ENCODE results near the gene TNFAIP1.

Gene TNFAIP1

DNA sequence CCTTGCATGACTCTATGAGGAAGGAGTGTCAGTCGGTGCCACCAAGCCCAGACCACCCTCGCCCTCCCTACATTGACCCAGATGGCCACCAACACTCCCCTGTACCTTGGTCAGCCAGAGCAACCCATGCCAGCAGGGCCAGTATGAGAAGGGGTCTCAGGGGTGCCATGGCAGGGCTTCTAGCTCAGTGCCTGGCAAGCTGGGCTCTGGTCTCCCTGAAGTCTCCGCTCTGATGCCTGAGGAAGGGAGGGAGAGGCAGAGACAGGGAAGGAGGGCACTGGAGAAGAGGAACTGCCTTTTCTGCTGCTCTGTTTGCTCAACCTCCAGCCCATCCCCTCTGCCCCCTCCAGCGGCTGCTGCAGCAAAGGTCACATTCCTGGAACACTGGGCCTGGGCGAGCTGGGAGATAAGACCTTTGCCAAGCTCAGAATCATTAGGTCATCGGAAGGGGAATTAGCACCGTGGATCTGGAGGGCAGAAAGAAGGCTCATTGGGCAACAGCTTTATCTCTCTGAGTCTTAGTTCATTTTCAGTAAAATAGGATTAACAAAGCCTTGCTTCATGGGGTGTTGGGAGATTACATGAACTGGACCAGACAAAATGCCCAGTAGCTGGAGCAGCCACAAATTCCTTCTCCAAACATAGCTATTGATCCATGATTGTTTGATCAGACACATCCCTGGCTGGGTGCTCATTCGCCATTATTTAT is 34.6 kb downstream of the TNFAIP1 start, which contains the start of gene VTN:
Gene VTN (minus strand): TSS at position 273 of the 709 bp plus-strand sequence. CDS start 104 bp downstream, at position 169.
- TF ChIP-seq, protein P1, sequence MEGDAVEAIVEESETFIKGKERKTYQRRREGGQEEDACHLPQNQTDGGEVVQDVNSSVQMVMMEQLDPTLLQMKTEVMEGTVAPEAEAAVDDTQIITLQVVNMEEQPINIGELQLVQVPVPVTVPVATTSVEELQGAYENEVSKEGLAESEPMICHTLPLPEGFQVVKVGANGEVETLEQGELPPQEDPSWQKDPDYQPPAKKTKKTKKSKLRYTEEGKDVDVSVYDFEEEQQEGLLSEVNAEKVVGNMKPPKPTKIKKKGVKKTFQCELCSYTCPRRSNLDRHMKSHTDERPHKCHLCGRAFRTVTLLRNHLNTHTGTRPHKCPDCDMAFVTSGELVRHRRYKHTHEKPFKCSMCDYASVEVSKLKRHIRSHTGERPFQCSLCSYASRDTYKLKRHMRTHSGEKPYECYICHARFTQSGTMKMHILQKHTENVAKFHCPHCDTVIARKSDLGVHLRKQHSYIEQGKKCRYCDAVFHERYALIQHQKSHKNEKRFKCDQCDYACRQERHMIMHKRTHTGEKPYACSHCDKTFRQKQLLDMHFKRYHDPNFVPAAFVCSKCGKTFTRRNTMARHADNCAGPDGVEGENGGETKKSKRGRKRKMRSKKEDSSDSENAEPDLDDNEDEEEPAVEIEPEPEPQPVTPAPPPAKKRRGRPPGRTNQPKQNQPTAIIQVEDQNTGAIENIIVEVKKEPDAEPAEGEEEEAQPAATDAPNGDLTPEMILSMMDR (conservative IDR thresholded peaks at IDR 0.05; ENCODE audit: low read length) = no peak
- TF ChIP-seq EZH2phosphoT487 (IDR thresholded peaks at IDR 0.05; ENCODE audit: borderline replicate concordance) = no peak
- Histone ChIP-seq H3K27me3 (ENCODE audit: insufficient read depth, low read length, poor library complexity, severe bottlenecking) (no peaks in the 10 kb centered on the region), H3K9me2 (replicated peaks; ENCODE audit: low read depth, low read length) (no peaks in the 10 kb centered on the region), H3K4me2 (ENCODE audit: low read depth, low read length, poor library complexity, severe bottlenecking) (peak within 1 kb of the TSS; percentile 29), H3K9ac (ENCODE audit: low read depth, low read length, poor library complexity, severe bottlenecking) (no peak within 1 kb of the TSS), H3K4me3 (ENCODE audit: low read length, poor library complexity, severe bottlenecking) (peak within 1 kb of the TSS; percentile 26), H3F3A (ENCODE audit: low read depth) (0 out of 2 replicates have a peak, but pooled peaks cover 2% of the 10 kb centered on the region), H3K79me2 (ENCODE audit: insufficient read depth, low read length) (no peaks in the 10 kb centered on the region), H3K36me3 (ENCODE audit: insufficient read depth, low read length) (no peaks in the 10 kb centered on the region), H3K9me3 (ENCODE audit: insufficient read depth, low read depth, low read length) (no peaks in the 10 kb centered on the region), H4K20me1 (ENCODE audit: insufficient read depth, low read length, poor library complexity, severe bottlenecking) (no peaks in the 10 kb centered on the region), H2AFZ (ENCODE audit: low read length) (no peak within 1 kb of the TSS; the same call in 1 of the 2 replicates), H3K4me1 (ENCODE audit: insufficient read depth, low read length, poor library complexity, severe bottlenecking) (no peaks in the 10 kb centered on the region)

DNA sequence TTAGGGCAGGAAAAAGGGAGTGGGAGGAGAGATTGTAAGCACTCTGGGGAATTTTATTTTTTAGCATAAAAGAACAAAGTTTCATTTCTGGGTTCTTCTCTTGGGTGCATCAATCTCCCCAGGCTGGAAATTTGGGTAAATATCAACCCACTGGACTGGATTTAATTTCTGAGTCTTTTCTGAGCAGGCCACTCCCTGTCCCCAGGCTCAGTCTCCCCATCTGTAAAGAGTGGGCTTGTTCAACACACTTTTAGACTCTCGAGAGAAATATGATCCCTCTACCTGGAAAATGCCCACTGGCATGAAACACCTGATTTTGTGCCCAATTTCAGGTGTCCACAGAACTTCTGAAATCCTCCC is 35.2 kb downstream of the TNFAIP1 start:
- Histone ChIP-seq H3F3A (ENCODE audit: low read depth) (0 out of 2 replicates have a peak, but pooled peaks cover 2% of the 10 kb centered on the region), H3K27me3 (ENCODE audit: insufficient read depth, low read length, poor library complexity, severe bottlenecking) (no peaks in the 10 kb centered on the region), H3K4me3 (ENCODE audit: low read length, poor library complexity, severe bottlenecking) (peak overlapping the region; percentile 26), H3K4me2 (ENCODE audit: low read depth, low read length, poor library complexity, severe bottlenecking) (peak overlapping the region; percentile 29), H3K9ac (ENCODE audit: low read depth, low read length, poor library complexity, severe bottlenecking) (no peak overlapping the region), H2AFZ (ENCODE audit: low read length) (no peak overlapping the region; the same call in 1 of the 2 replicates), H3K4me1 (ENCODE audit: insufficient read depth, low read length, poor library complexity, severe bottlenecking) (no peaks in the 10 kb centered on the region), H4K20me1 (ENCODE audit: insufficient read depth, low read length, poor library complexity, severe bottlenecking) (no peaks in the 10 kb centered on the region), H3K79me2 (ENCODE audit: insufficient read depth, low read length) (no peaks in the 10 kb centered on the region), H3K9me3 (ENCODE audit: insufficient read depth, low read depth, low read length) (no peaks in the 10 kb centered on the region), H3K9me2 (replicated peaks; ENCODE audit: low read depth, low read length) (no peaks in the 10 kb centered on the region), H3K36me3 (ENCODE audit: insufficient read depth, low read length) (no peaks in the 10 kb centered on the region)
- TF ChIP-seq, protein P1 (conservative IDR thresholded peaks at IDR 0.05; ENCODE audit: low read length) = no peak
- TF ChIP-seq EZH2phosphoT487 (IDR thresholded peaks at IDR 0.05; ENCODE audit: borderline replicate concordance) = no peak

DNA sequence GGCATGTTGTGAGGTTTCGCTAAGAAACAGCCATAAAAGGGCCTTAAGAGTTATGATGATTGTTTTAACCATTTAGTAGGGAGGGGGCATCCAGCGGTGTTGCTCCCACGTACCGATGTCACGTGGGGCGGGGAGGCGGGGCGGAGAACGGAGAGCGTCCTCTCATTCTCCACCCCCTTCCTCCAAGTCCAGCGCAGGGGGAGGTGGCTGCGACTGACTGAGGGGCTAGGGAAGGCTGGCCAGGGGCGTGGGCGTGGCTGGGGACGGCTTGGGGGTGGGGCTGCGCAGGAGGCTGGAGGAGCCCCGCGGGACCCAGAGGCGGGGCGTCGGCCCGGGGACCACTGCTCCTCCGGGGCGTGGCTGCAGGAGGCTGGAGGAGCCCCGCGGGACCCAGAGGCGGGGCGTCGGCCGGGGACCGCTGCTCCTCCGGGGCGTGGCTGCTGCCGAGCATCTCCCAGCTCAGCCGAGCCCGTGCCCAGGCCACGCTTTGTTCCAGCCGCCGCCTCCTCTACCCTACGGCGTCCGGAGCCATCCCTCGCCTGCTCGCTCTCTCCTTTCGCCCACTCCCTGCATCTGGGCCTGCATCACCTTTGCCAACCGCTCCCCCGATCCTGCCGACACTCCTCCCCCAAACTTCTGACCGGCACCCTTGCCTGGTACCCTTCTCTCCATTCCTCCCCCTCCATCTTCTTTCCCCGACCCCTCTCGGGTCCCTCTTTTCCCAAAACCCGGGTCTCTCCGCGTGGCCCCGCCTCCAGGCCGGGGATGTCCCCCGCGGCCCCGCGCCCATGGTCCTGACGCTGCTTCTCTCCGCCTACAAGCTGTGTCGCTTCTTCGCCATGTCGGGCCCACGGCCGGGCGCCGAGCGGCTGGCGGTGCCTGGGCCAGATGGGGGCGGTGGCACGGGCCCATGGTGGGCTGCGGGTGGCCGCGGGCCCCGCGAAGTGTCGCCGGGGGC is 36.0 kb downstream of the TNFAIP1 start, which contains the start of gene SARM1:
Gene SARM1 (plus strand): TSS at position 450 of the 958 bp plus-strand sequence. CDS start 339 bp downstream, at position 789.
- H3K4me2 ChIP-seq (ENCODE audit: low read depth, low read length, poor library complexity, severe bottlenecking) = peak within 1 kb of the TSS; percentile 29
- no peaks in the 10 kb centered on the region for H4K20me1 ChIP-seq (ENCODE audit: insufficient read depth, low read length, poor library complexity, severe bottlenecking)
- no peaks in the 10 kb centered on the region for H3K79me2 ChIP-seq (ENCODE audit: insufficient read depth, low read length)
- no peak within 1 kb of the TSS; the same call in 1 of the 2 replicates for H2AFZ ChIP-seq (ENCODE audit: low read length)
- peak within 1 kb of the TSS; percentile 26 for H3K4me3 ChIP-seq (ENCODE audit: low read length, poor library complexity, severe bottlenecking)
- no peak within 1 kb of the TSS for H3K9ac ChIP-seq (ENCODE audit: low read depth, low read length, poor library complexity, severe bottlenecking)
- no peaks in the 10 kb centered on the region for H3K9me3 ChIP-seq (ENCODE audit: insufficient read depth, low read depth, low read length)
- 0 out of 2 replicates have a peak, but pooled peaks cover 2% of the 10 kb centered on the region for H3F3A ChIP-seq (ENCODE audit: low read depth)
- TF ChIP-seq EZH2phosphoT487 (IDR thresholded peaks at IDR 0.05; ENCODE audit: borderline replicate concordance) = no peak
- TF ChIP-seq, protein P1 (conservative IDR thresholded peaks at IDR 0.05; ENCODE audit: low read length) = no peak
- H3K9me2 ChIP-seq (replicated peaks; ENCODE audit: low read depth, low read length) = no peaks in the 10 kb centered on the region
- no peaks in the 10 kb centered on the region for H3K36me3 ChIP-seq (ENCODE audit: insufficient read depth, low read length)
- no peaks in the 10 kb centered on the region for H3K4me1 ChIP-seq (ENCODE audit: insufficient read depth, low read length, poor library complexity, severe bottlenecking)
- H3K27me3 ChIP-seq (ENCODE audit: insufficient read depth, low read length, poor library complexity, severe bottlenecking) = no peaks in the 10 kb centered on the region
